ENCODE measurements around the gene INO80D.
"Not testable (repeated sequence)": the region's sequence is repeated elsewhere in the genome, so short reads cannot be mapped to it uniquely, and the experiment has no call there.

INO80D gene

DNA sequence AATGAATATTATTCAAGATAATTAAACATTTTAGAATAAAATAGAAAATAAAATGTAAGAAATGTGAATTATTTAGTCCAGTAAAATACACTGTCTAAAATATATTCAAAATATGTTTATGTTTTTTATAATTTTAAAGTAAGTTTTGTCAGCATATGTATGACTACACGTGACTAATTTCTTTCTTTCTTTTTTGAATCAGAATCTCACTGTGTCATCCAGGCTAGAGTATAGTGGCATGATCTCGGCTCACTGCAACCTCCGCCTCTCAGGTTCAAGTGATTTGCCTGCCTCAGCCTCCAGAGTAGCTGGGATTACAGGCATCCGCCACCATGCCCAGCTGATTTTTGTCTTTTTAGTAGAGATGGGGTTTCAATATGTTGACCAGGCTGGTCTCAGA, 19.1 kb upstream of the INO80D start:
- no peak for ATAC-seq (ENCODE audit: low read depth)
- H3K27ac ChIP-seq (ENCODE audit: poor library complexity, severe bottlenecking): no peak overlapping the region
- no peak for DNase-seq (ENCODE audit: low spot score)
- TF ChIP-seq, protein P1, sequence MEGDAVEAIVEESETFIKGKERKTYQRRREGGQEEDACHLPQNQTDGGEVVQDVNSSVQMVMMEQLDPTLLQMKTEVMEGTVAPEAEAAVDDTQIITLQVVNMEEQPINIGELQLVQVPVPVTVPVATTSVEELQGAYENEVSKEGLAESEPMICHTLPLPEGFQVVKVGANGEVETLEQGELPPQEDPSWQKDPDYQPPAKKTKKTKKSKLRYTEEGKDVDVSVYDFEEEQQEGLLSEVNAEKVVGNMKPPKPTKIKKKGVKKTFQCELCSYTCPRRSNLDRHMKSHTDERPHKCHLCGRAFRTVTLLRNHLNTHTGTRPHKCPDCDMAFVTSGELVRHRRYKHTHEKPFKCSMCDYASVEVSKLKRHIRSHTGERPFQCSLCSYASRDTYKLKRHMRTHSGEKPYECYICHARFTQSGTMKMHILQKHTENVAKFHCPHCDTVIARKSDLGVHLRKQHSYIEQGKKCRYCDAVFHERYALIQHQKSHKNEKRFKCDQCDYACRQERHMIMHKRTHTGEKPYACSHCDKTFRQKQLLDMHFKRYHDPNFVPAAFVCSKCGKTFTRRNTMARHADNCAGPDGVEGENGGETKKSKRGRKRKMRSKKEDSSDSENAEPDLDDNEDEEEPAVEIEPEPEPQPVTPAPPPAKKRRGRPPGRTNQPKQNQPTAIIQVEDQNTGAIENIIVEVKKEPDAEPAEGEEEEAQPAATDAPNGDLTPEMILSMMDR (IDR thresholded peaks at IDR 0.05; ENCODE audit: poor library complexity, severe bottlenecking): no peak
- H3K9me3 ChIP-seq (ENCODE audit: severe bottlenecking): no peaks in the 10 kb centered on the region
- H3K36me3 ChIP-seq (ENCODE audit: low read depth): no peaks in the 10 kb centered on the region
- H3K4me1 ChIP-seq (ENCODE audit: insufficient read depth, poor library complexity, severe bottlenecking): peaks cover 7% of the 10 kb centered on the region
- H3K4me3 ChIP-seq (ENCODE audit: severe bottlenecking): no peak overlapping the region
- H3K27me3 ChIP-seq (ENCODE audit: insufficient read depth, poor library complexity, severe bottlenecking): no peaks in the 10 kb centered on the region

DNA sequence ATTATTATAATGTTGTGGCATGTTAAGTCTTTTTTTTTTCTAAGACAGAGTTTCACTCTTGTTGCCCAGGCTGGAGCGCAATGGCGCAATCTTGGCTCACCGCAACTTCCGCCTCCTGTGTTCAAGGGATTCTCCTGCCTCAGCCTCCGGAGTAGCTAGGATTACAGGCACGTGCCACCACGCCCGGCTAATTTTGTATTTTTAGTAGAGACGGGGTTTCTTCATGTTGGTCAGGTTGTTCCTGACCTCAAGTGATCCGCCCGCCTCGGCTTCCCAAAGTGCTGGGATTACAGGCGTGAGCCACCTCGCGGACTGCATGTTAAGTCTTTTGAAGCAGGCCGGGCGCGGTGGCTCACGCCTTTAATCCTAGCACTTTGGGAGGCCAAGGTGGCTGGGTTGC, 12.9 kb upstream of the INO80D start:
- H3K36me3 ChIP-seq (ENCODE audit: low read depth); H3K27ac ChIP-seq (ENCODE audit: poor library complexity, severe bottlenecking); H3K4me3 ChIP-seq (ENCODE audit: severe bottlenecking); H3K9me3 ChIP-seq (ENCODE audit: severe bottlenecking); H3K27me3 ChIP-seq (ENCODE audit: insufficient read depth, poor library complexity, severe bottlenecking); DNase-seq (ENCODE audit: low spot score); ATAC-seq (ENCODE audit: low read depth); H3K4me1 ChIP-seq (ENCODE audit: insufficient read depth, poor library complexity, severe bottlenecking): not testable (repeated sequence)

DNA sequence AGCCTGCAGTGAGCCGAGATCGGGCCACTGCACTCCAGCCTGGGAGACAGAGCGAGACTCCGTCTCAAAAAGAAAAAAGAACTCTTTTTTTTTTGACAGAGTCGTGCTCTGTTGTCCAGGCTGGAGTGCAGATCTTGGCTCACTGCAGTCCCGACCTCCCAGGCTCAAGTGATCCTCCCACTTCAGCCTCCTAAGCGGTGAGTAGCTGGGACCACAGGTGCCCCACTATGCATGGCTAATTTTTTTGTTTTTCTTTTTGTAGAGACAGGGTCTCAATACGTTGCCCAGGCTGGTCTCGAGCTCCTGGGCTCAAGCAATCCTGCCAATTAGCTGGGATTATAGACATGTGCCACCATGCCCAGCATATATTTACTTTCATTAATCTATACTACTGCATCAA, 12.5 kb upstream of the INO80D start:
- no peak overlapping the region for H3K27ac ChIP-seq (ENCODE audit: poor library complexity, severe bottlenecking)
- no peaks in the 10 kb centered on the region for H3K27me3 ChIP-seq (ENCODE audit: insufficient read depth, poor library complexity, severe bottlenecking)
- ATAC-seq (ENCODE audit: low read depth): no peak
- H3K4me1 ChIP-seq (ENCODE audit: insufficient read depth, poor library complexity, severe bottlenecking): no peaks in the 10 kb centered on the region
- no peak overlapping the region for H3K4me3 ChIP-seq (ENCODE audit: severe bottlenecking)
- DNase-seq (ENCODE audit: low spot score): no peak
- H3K9me3 ChIP-seq (ENCODE audit: severe bottlenecking): no peaks in the 10 kb centered on the region
- H3K36me3 ChIP-seq (ENCODE audit: low read depth): no peaks in the 10 kb centered on the region
- TF ChIP-seq, protein P1 (IDR thresholded peaks at IDR 0.05; ENCODE audit: poor library complexity, severe bottlenecking): no peak

DNA sequence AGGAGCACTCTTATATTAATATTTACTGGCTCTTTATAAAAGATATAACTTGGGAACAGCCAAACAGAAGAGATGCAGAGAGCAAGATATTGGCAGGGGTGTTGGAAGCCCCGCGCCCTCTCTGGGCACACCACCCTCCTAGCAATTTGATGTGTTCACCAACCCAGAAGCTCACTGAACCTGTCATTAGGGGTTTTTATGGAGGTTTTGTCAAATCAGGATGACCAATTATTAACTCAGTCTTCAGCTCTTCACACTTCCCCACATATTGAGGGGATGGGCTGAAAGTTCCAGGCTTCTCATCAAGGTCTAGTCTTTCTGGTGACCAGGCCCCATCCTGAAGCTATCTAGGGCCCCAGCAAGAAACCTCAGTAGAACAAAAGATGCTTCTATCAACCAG, 10.9 kb upstream of the INO80D start:
- no peak for ATAC-seq (ENCODE audit: low read depth)
- Histone ChIP-seq H3K4me3 (ENCODE audit: severe bottlenecking) (no peak overlapping the region), H3K27ac (ENCODE audit: poor library complexity, severe bottlenecking) (no peak overlapping the region), H3K27me3 (ENCODE audit: insufficient read depth, poor library complexity, severe bottlenecking) (no peaks in the 10 kb centered on the region), H3K9me3 (ENCODE audit: severe bottlenecking) (no peaks in the 10 kb centered on the region), H3K36me3 (ENCODE audit: low read depth) (no peaks in the 10 kb centered on the region), H3K4me1 (ENCODE audit: insufficient read depth, poor library complexity, severe bottlenecking) (no peaks in the 10 kb centered on the region)
- DNase-seq (ENCODE audit: low spot score): no peak
- TF ChIP-seq, protein P1 (IDR thresholded peaks at IDR 0.05; ENCODE audit: poor library complexity, severe bottlenecking): no peak

DNA sequence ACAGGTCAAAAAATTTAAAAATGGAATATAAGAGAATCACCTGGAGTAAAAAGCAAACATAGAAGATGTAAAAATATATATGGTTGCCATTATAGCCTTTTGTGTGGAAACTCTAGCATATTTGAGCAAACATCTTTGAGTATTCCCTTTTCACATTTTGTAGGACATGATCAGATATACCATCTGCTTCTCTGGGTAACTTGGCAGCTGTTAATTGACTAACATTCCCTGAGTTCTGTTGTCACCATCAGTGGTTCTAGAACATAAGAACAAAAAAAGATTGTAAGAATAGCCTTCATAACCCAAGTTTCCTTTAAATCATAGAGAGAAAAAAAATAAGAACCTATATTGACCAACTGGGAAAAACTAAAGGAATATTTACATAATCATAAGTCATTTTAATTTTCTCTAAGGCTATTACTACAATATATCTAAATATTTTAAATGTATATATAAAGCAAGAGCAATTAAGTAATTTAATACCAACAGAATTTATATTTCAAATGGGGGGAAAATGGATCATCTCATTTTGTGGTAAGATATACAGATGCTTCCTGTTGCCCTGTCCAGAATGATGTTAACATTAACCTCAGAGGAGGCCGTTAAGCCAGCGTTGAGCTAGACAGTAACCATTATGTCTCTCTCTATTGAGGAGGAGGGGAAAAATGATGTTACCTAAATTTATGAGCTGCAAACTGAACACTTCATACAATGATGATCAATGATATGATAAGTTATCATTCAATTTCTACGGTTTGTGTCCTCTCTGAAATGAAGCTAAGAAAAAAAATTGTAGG, 9.8 kb upstream of the INO80D start:
- DNase-seq (ENCODE audit: low spot score) (no peak), ATAC-seq (ENCODE audit: low read depth) (no peak)
- no peak overlapping the region for H3K4me3 ChIP-seq (ENCODE audit: severe bottlenecking)
- TF ChIP-seq, protein P1 (IDR thresholded peaks at IDR 0.05; ENCODE audit: poor library complexity, severe bottlenecking): no peak
- H3K27me3 ChIP-seq (ENCODE audit: insufficient read depth, poor library complexity, severe bottlenecking): no peaks in the 10 kb centered on the region
- H3K4me1 ChIP-seq (ENCODE audit: insufficient read depth, poor library complexity, severe bottlenecking): no peaks in the 10 kb centered on the region
- no peaks in the 10 kb centered on the region for H3K36me3 ChIP-seq (ENCODE audit: low read depth)
- no peak overlapping the region for H3K27ac ChIP-seq (ENCODE audit: poor library complexity, severe bottlenecking)
- H3K9me3 ChIP-seq (ENCODE audit: severe bottlenecking): no peaks in the 10 kb centered on the region

Data from RWPE2 (cell line).